B cell (primary cell): ENCODE measurements around the gene GMPR. TPM values are rescaled to one million over a fixed set of nuclear protein-coding genes. Genes with fewer than 3 reads are reported as not detected.

Experiments used
- ATAC-seq: fragments of 200-7000 bp; cut with Tn5 transposase; one replicate; pipeline ENCODE4 v1.10.0; 2021; ENCODE audit warnings: low read depth, mild to moderate bottlenecking, moderate number of reproducible peaks, moderate library complexity
- CTCF ChIA-PET: fragments of 350-600 bp; sonication (Branson Sonifier 250); formaldehyde crosslinking; loops from one replicate; lab custom pipeline; 2021; ENCODE audit warnings: antibody characterized with exemption, inconsistent platforms; lab: Charles Lee
- POLR2A ChIA-PET: fragments of 350-600 bp; sonication (Branson Sonifier 250); formaldehyde crosslinking; loops from one replicate; lab custom pipeline; 2021; ENCODE audit warnings: antibody characterized with exemption; lab: Charles Lee
- DNase-seq: peaks from one replicate; pipeline ENCODE4 v3.0.0; 2013
- H2AFZ ChIP-seq: 2 replicates; pipeline ENCODE4 v1.6.1; 2012; ENCODE audit warnings: mild to moderate bottlenecking, low read depth, low read length; ENCODE audit not compliant: insufficient read depth, poor library complexity, severe bottlenecking
- H3K27ac ChIP-seq, 2 donors: 1 replicate in 1 of 2; 2 replicates in 1 of 2; pipeline ENCODE4 v1.5.1; 2012 to 2013; ENCODE audit warnings: low read length in 2 of 2, mild to moderate bottlenecking in 2 of 2, moderate library complexity in 1 of 2
- H3K27me3 ChIP-seq, 4 experiments: fragments of 200-600 bp in 1 of 4; sonication (generic) in 1 of 4; replicated peaks in 1 of 4; 1 replicate in 2 of 4; 2 replicates in 2 of 4; pipeline versions ENCODE4 v1.6.1 to v1.7.0; 2013 to 2016; ENCODE audit warnings: low read length in 3 of 4, mild to moderate bottlenecking in 2 of 4, mixed read lengths in 1 of 4, moderate library complexity in 1 of 4; ENCODE audit not compliant: insufficient read depth in 4 of 4, control insufficient read depth in 3 of 4; ENCODE audit errors: control extremely low read depth in 1 of 4
- H3K36me3 ChIP-seq, 2 experiments: replicated peaks in 1 of 2; 1 replicate in 1 of 2; 2 replicates in 1 of 2; pipeline versions ENCODE4 v1.6.1 to v1.7.1; 2013; ENCODE audit warnings: low read length in 1 of 2; ENCODE audit not compliant: insufficient read depth in 2 of 2, control insufficient read depth in 1 of 2; ENCODE audit errors: control extremely low read depth in 1 of 2, extremely low read depth in 1 of 2
- H3K4me1 ChIP-seq, 2 donors: fragments of 200-600 bp in 1 of 2; sonication (generic) in 1 of 2; 1 replicate in 1 of 2; 2 replicates in 1 of 2; pipeline versions ENCODE4 v1.5.1 to v1.6.1; 2013 to 2017; ENCODE audit warnings: low read length in 2 of 2; ENCODE audit not compliant: control insufficient read depth in 2 of 2, insufficient read depth in 2 of 2
- H3K4me2 ChIP-seq: replicated peaks from 2 replicates; pipeline ENCODE3; 2012; ENCODE audit warnings: mild to moderate bottlenecking, low read depth, low read length; ENCODE audit not compliant: poor library complexity, severe bottlenecking
- H3K4me3 ChIP-seq, 5 experiments: fragments of 200-600 bp in 1 of 5; sonication (generic) in 1 of 5; 1 replicate in 3 of 5; 2 replicates in 2 of 5; pipeline versions ENCODE4 v1.5.1 to v1.7.0; 2011 to 2016; ENCODE audit warnings: low read length in 4 of 5, mild to moderate bottlenecking in 4 of 5, low read depth in 2 of 5, control low read depth in 1 of 5, moderate library complexity in 1 of 5; ENCODE audit not compliant: insufficient read depth in 1 of 5; ENCODE audit errors: control extremely low read depth in 1 of 5, extremely low read depth in 1 of 5
- H3K79me2 ChIP-seq: fragments of 200-600 bp; sonication (generic); one replicate; pipeline ENCODE4 v1.6.0; 2016; ENCODE audit warnings: low read length; ENCODE audit not compliant: control insufficient read depth, insufficient read depth
- H3K9ac ChIP-seq: fragments of 200-600 bp; sonication (generic); 2 replicates; pipeline ENCODE4 v1.6.1; 2017; ENCODE audit warnings: mild to moderate bottlenecking, low read length, moderate library complexity
- H3K9me3 ChIP-seq, 3 donors: one replicate each; pipeline versions ENCODE4 v1.6.1 to v1.7.1; 2013; ENCODE audit warnings: low read length in 2 of 3; ENCODE audit not compliant: control insufficient read depth in 2 of 3, insufficient read depth in 1 of 3; ENCODE audit errors: control extremely low read depth in 1 of 3
- H4K20me1 ChIP-seq: 2 replicates; pipeline ENCODE4 v1.6.0; 2012; ENCODE audit warnings: mild to moderate bottlenecking, low read length; ENCODE audit not compliant: insufficient read depth, control insufficient read depth, poor library complexity, severe bottlenecking
- H3K27ac Mint-ChIP-seq: one replicate; pipeline ENCODE4 v1.8.0; 2021; ENCODE audit warnings: mixed read lengths
- H3K27me3 Mint-ChIP-seq: one replicate; pipeline ENCODE4 v1.8.0; 2021; ENCODE audit warnings: mixed read lengths
- H3K4me1 Mint-ChIP-seq: one replicate; pipeline ENCODE4 v1.8.0; 2021; ENCODE audit warnings: mixed read lengths
- H3K4me3 Mint-ChIP-seq: one replicate; pipeline ENCODE4 v1.8.0; 2021; ENCODE audit warnings: mixed read lengths
- H3K9me3 Mint-ChIP-seq: one replicate; pipeline ENCODE4 v1.8.0; 2022; ENCODE audit warnings: mixed read lengths; ENCODE audit not compliant: insufficient read depth
- EZH2 ChIP-seq: IDR thresholded peaks from 2 replicates; pipeline ENCODE4 v1.6.1; 2012; ENCODE audit warnings: borderline replicate concordance, low read depth, mild to moderate bottlenecking, moderate library complexity, low read length; ENCODE audit not compliant: insufficient read depth, poor library complexity, severe bottlenecking
- WGBS: methylation state at CpG from one replicate; pipeline ENCODE4 v1.1.5; 2013; ENCODE audit warnings: missing lambda C conversion rate; ENCODE audit not compliant: insufficient coverage; 5-methylcytosine and 5-hydroxymethylcytosine counted together
- intact Hi-C: fragments of 100-400 bp; cut with micrococcal nuclease; formaldehyde crosslinking; loops from one replicate; pipeline ENCODE4 v1.10.0; 2022
- polyA plus RNA-seq: library from polyadenylated mRNA; depleted of rRNA; stranded (reverse); fragments of >200 nt; gene quantifications from 2 replicates; pipeline ENCODE4 v1.2.3, GENCODE V29; 2012
- total RNA-seq, 2 donors: library from RNA; stranded (reverse); fragments of 120-200 nt in 1 of 2; gene quantifications; 1 replicate in 1 of 2; 2 replicates in 1 of 2; pipeline versions ENCODE4 v1.2.3 to v1.2.4, GENCODE V29; 2013 to 2022
- TF ChIP-seq, protein P1 (sequence below): fragments of 200-600 bp; IDR thresholded peaks from one replicate; pipeline ENCODE4 v1.8.0; 2022; ENCODE audit warnings: antibody characterized with exemption, mild to moderate bottlenecking

GMPR gene
- total and polyA plus RNA-seq, 2 donors (not counting 1 experiment from before 2014, with no cell fraction given) = 0.82 TPM; not detected in 1

DNA sequence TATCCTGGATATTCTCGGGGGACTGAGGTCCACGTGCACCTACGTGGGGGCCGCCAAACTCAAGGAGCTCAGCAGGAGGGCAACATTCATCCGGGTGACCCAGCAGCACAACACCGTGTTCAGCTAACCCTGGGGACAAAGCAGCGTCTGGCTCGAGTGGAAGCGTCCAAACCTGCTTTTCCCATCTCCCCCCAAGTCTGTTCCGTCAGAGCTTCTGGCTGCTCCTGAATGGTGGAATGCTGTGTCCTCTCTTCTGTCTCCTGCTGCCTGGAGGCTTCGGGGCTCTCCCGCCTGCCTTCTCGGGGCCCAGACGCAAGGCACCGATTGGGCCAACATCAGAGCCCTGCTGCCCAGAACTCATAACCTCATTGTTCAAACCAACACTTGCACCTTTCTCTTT is 56.7 kb downstream of the GMPR start:
- intact Hi-C loops = no loop called here
- Histone ChIP-seq H3K4me3 (no peak overlapping the region), H3K27ac (no peak overlapping the region), H3K36me3 (no peaks in the 10 kb centered on the region), H3K27me3 (no peaks in the 10 kb centered on the region), H2AFZ (no peak overlapping the region), H4K20me1 (no peaks in the 10 kb centered on the region), H3K9ac (no peak overlapping the region), H3K4me2 (no peak overlapping the region), H3K4me1 (no peaks in the 10 kb centered on the region), H3K79me2 (no peaks in the 10 kb centered on the region), H3K9me3 (no peaks in the 10 kb centered on the region)
- CTCF ChIA-PET = interaction anchor here (1.0 kb wide), 1 partner anchor 9 kb away, joined by 3 read pairs; no protein-coding TSS in a partner anchor
- ATAC-seq (no peak), DNase-seq (no peak)
- H3K9me3 Mint-ChIP-seq = no peaks in the 10 kb centered on the region
- 97% methylated on average over 10 of the region's 15 CpGs for WGBS
- no peak overlapping the region for H3K27ac Mint-ChIP-seq
- H3K27me3 Mint-ChIP-seq = no peaks in the 10 kb centered on the region
- TF ChIP-seq, protein P1, sequence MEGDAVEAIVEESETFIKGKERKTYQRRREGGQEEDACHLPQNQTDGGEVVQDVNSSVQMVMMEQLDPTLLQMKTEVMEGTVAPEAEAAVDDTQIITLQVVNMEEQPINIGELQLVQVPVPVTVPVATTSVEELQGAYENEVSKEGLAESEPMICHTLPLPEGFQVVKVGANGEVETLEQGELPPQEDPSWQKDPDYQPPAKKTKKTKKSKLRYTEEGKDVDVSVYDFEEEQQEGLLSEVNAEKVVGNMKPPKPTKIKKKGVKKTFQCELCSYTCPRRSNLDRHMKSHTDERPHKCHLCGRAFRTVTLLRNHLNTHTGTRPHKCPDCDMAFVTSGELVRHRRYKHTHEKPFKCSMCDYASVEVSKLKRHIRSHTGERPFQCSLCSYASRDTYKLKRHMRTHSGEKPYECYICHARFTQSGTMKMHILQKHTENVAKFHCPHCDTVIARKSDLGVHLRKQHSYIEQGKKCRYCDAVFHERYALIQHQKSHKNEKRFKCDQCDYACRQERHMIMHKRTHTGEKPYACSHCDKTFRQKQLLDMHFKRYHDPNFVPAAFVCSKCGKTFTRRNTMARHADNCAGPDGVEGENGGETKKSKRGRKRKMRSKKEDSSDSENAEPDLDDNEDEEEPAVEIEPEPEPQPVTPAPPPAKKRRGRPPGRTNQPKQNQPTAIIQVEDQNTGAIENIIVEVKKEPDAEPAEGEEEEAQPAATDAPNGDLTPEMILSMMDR = no peak
- no peak for TF ChIP-seq EZH2
- POLR2A ChIA-PET = no interaction called here
- no peak overlapping the region for H3K4me3 Mint-ChIP-seq
- H3K4me1 Mint-ChIP-seq = no peaks in the 10 kb centered on the region

DNA sequence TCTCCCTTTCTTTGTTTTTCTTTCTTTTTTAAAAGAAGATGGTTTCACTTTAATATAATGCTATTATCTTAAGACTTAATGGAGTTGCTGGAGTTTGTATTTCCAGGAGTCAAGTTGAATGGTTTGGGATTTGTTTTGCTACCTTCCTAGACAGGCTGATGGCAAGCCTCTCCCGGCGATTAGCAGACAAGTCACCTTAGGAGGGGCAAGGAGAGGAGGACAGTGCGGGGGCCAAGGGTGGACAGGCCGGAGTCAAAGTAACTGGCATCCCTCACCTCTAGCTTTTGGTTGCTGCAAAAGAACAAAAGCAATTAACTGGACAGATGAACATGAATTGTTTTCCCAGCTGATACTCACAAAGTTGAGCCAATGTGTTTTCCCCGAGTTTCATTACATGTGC is 57.1 kb downstream of the GMPR start:
- Histone ChIP-seq H2AFZ (no peak overlapping the region), H3K4me2 (no peak overlapping the region), H3K79me2 (no peaks in the 10 kb centered on the region), H3K27ac (no peak overlapping the region), H3K36me3 (no peaks in the 10 kb centered on the region), H3K9ac (no peak overlapping the region), H4K20me1 (no peaks in the 10 kb centered on the region), H3K9me3 (no peaks in the 10 kb centered on the region), H3K4me3 (no peak overlapping the region), H3K27me3 (no peaks in the 10 kb centered on the region), H3K4me1 (no peaks in the 10 kb centered on the region)
- no peaks in the 10 kb centered on the region for H3K9me3 Mint-ChIP-seq
- CTCF ChIA-PET = no interaction called here
- H3K4me3 Mint-ChIP-seq = no peak overlapping the region
- TF ChIP-seq, protein P1 = no peak
- TF ChIP-seq EZH2 = no peak
- no peaks in the 10 kb centered on the region for H3K4me1 Mint-ChIP-seq
- H3K27ac Mint-ChIP-seq = no peak overlapping the region
- DNase-seq (no peak), ATAC-seq (no peak)
- intact Hi-C loops = no loop called here
- WGBS = 92% methylated on average over 3 of the region's 5 CpGs
- POLR2A ChIA-PET = no interaction called here
- H3K27me3 Mint-ChIP-seq = no peaks in the 10 kb centered on the region
